ENCODE results near the gene ZBTB17.
A peak's percentile ranks its signal among the peaks of the same experiment; 100 is the strongest.

The ZBTB17 gene

GRCh38 chr1:15958793-15959192 is 17.1 kb downstream of the ZBTB17 start:
- no peak overlapping the region for H3K4me3 ChIP-seq (ENCODE audit: low read length)
- no peak overlapping the region for H3K4me2 ChIP-seq (ENCODE audit: low read length)
- TF ChIP-seq EZH2phosphoT487 (IDR thresholded peaks at IDR 0.05; ENCODE audit: low read depth), result no peak
- TF ChIP-seq CTCF (IDR thresholded peaks at IDR 0.05; ENCODE audit: low read depth, low read length), result no peak
- H3K27me3 ChIP-seq (ENCODE audit: low read depth, low read length), result no peaks in the 10 kb centered on the region
- H3K27ac ChIP-seq (ENCODE audit: low read length), result no peak overlapping the region
- H3K9me3 ChIP-seq (ENCODE audit: insufficient read depth, low read length), result no peaks in the 10 kb centered on the region
- H3K79me2 ChIP-seq (ENCODE audit: low read length), result peaks cover 8% of the 10 kb centered on the region
- H4K20me1 ChIP-seq (ENCODE audit: insufficient read depth, low read length), result no peaks in the 10 kb centered on the region; the same call in 1 of the 2 replicates
- H3K4me1 ChIP-seq (ENCODE audit: low read length), result peaks cover 32% of the 10 kb centered on the region
- no peak overlapping the region for H2AFZ ChIP-seq (ENCODE audit: low read depth, low read length)
- no peaks in the 10 kb centered on the region for H3K36me3 ChIP-seq (replicated peaks; ENCODE audit: low read depth, low read length)
- no peak overlapping the region for H3K9ac ChIP-seq (ENCODE audit: low read length)

- Histone ChIP-seq H2AFZ (ENCODE audit: low read depth, low read length) (no peak overlapping the region), H3K36me3 (replicated peaks; ENCODE audit: low read depth, low read length) (peaks cover 3% of the 10 kb centered on the region), H3K4me2 (ENCODE audit: low read length) (no peak overlapping the region), H3K79me2 (ENCODE audit: low read length) (peaks cover 8% of the 10 kb centered on the region), H3K9me3 (ENCODE audit: insufficient read depth, low read length) (no peaks in the 10 kb centered on the region), H3K4me3 (ENCODE audit: low read length) (no peak overlapping the region), H3K4me1 (ENCODE audit: low read length) (peaks cover 25% of the 10 kb centered on the region), H4K20me1 (ENCODE audit: insufficient read depth, low read length) (no peaks in the 10 kb centered on the region; the same call in 1 of the 2 replicates), H3K9ac (ENCODE audit: low read length) (no peak overlapping the region), H3K27me3 (ENCODE audit: low read depth, low read length) (no peaks in the 10 kb centered on the region), H3K27ac (ENCODE audit: low read length) (no peak overlapping the region)
- TF ChIP-seq EZH2phosphoT487 (IDR thresholded peaks at IDR 0.05; ENCODE audit: low read depth), result no peak
- TF ChIP-seq CTCF (IDR thresholded peaks at IDR 0.05; ENCODE audit: low read depth, low read length), result no peak
Observed at GRCh38 chr1:15958111-15958510, 17.8 kb downstream of the ZBTB17 start.

- Histone ChIP-seq H3K4me2 (ENCODE audit: low read length) (no peak overlapping the region), H3K36me3 (replicated peaks; ENCODE audit: low read depth, low read length) (peaks cover 3% of the 10 kb centered on the region), H2AFZ (ENCODE audit: low read depth, low read length) (no peak overlapping the region), H3K4me3 (ENCODE audit: low read length) (no peak overlapping the region), H4K20me1 (ENCODE audit: insufficient read depth, low read length) (no peaks in the 10 kb centered on the region; the same call in 1 of the 2 replicates), H3K9ac (ENCODE audit: low read length) (no peak overlapping the region), H3K27ac (ENCODE audit: low read length) (no peak overlapping the region), H3K27me3 (ENCODE audit: low read depth, low read length) (no peaks in the 10 kb centered on the region), H3K79me2 (ENCODE audit: low read length) (peaks cover 8% of the 10 kb centered on the region), H3K9me3 (ENCODE audit: insufficient read depth, low read length) (no peaks in the 10 kb centered on the region), H3K4me1 (ENCODE audit: low read length) (peaks cover 21% of the 10 kb centered on the region)
- TF ChIP-seq CTCF (IDR thresholded peaks at IDR 0.05; ENCODE audit: low read depth, low read length), result 0 out of 2 replicates have a peak, but pooled peaks have one; percentile 7
- no peak for TF ChIP-seq EZH2phosphoT487 (IDR thresholded peaks at IDR 0.05; ENCODE audit: low read depth)
Observed at GRCh38 chr1:15957221-15958095, 18.4 kb downstream of the ZBTB17 start.

GRCh38 chr1:15956150-15956549 is 19.8 kb downstream of the ZBTB17 start:
- peaks cover 17% of the 10 kb centered on the region for H3K4me1 ChIP-seq (ENCODE audit: low read length)
- no peaks in the 10 kb centered on the region for H3K27me3 ChIP-seq (ENCODE audit: low read depth, low read length)
- no peak overlapping the region for H3K4me3 ChIP-seq (ENCODE audit: low read length)
- TF ChIP-seq EZH2phosphoT487 (IDR thresholded peaks at IDR 0.05; ENCODE audit: low read depth) (no peak), CTCF (IDR thresholded peaks at IDR 0.05; ENCODE audit: low read depth, low read length) (no peak)
- no peaks in the 10 kb centered on the region for H3K9me3 ChIP-seq (ENCODE audit: insufficient read depth, low read length)
- H2AFZ ChIP-seq (ENCODE audit: low read depth, low read length), result no peak overlapping the region
- peaks cover 3% of the 10 kb centered on the region for H3K36me3 ChIP-seq (replicated peaks; ENCODE audit: low read depth, low read length)
- no peaks in the 10 kb centered on the region; the same call in 1 of the 2 replicates for H4K20me1 ChIP-seq (ENCODE audit: insufficient read depth, low read length)
- H3K79me2 ChIP-seq (ENCODE audit: low read length), result no peaks in the 10 kb centered on the region
- no peak overlapping the region for H3K9ac ChIP-seq (ENCODE audit: low read length)
- no peak overlapping the region for H3K4me2 ChIP-seq (ENCODE audit: low read length)
- no peak overlapping the region for H3K27ac ChIP-seq (ENCODE audit: low read length)
